Measurements from ENCODE around the gene RNF180.
"Not testable (repeated sequence)": the region's sequence is repeated elsewhere in the genome, so short reads cannot be mapped to it uniquely, and the experiment has no call there.

The RNF180 gene

GRCh38 chr5:64180661-64181343 is 15.2 kb downstream of the RNF180 start:
- DNase-seq = no peak

- no peak for DNase-seq
Measured at GRCh38 chr5:64181440-64181839, 15.8 kb downstream of the RNF180 start.

GRCh38 chr5:64183956-64184355 is 18.3 kb downstream of the RNF180 start:
- no peak for DNase-seq

DNA sequence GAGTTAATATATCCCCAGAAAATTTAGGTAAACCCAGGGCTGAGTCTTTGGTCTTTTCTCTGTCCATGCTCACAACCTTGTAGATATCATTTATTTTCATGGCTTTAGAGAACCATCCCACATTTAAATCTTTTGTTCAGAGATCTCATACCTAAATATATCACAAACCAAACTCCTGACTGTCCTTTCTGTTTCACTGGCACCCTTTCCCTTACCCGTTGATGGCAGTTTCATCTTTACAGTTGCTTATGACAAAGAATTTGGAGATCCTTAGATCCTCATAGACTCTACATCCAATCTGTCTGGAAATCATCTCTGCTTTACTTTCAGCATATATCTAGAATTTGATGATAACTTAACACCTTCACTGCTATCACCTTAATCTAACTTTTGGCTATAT is 19.2 kb downstream of the RNF180 start:
- DNase-seq = no peak

- DNase-seq = no peak
Measured at GRCh38 chr5:64188776-64189175, 23.1 kb downstream of the RNF180 start.

GRCh38 chr5:64190562-64191306 is 25.1 kb downstream of the RNF180 start:
- DNase-seq = no peak

- DNase-seq = no peak
Measured at GRCh38 chr5:64195981-64196380, 30.3 kb downstream of the RNF180 start.

DNA sequence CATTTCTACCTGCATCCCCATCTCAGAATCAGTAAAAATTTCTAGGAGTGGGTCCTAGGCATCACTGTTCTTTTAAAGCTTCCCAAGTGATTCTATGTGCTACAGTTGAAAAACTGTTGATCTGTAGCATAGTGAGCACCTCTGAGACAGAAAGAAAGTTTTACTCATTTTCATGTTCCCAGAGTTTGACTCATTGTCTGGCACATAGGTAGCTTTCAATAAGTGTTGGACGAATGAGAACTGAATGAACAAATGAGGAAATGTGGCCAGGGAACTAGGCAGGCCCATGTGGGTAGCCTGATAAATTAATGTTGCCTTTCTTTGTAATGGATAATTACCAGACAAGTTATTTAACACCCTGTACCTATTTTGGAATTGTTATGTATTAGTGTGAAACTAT is 33.8 kb downstream of the RNF180 start:
- no peak for DNase-seq

- DNase-seq = peak; percentile 44
Measured at GRCh38 chr5:64201996-64202395, 36.4 kb downstream of the RNF180 start.

DNA sequence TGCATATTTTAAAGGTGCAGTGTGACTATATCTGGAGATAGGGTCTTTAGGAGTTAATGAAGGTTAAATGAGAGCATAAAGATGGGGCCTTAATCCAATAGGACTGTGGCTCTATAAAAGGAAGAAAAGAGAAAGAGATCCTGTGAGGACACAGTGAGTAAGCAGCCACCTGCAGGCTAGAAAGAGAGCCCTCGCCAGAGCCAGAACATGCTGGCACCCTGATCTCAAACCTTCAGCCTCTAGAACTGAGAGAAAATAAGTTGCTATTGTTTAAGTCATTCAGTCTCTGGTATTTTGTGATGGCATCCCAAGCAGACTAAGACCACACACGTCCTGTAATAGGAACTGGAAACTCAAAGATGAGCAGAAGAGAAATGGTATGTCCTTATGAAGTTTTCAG is 41.0 kb downstream of the RNF180 start:
- DNase-seq = no peak

DNA sequence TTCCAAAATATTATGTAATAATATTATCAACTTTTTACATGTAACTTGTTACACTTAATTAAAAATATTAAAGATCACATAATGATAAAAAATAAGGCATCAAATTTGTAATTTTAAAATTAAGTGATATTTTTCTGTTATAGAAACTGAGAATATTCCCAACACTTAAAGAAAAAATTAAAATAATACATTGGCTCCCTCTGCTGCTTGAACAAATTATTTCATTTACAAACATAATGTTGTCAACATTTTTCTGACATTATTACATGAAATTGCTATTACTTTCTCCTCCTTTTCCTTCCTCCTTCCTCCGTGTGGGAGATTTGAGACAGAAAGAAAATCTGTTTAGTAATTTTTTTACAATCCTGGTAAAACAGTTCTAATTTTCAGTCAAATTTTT is 42.3 kb downstream of the RNF180 start:
- peak; percentile 20 for DNase-seq

GRCh38 chr5:64209353-64209752 is 43.7 kb downstream of the RNF180 start:
- no peak for DNase-seq

DNA sequence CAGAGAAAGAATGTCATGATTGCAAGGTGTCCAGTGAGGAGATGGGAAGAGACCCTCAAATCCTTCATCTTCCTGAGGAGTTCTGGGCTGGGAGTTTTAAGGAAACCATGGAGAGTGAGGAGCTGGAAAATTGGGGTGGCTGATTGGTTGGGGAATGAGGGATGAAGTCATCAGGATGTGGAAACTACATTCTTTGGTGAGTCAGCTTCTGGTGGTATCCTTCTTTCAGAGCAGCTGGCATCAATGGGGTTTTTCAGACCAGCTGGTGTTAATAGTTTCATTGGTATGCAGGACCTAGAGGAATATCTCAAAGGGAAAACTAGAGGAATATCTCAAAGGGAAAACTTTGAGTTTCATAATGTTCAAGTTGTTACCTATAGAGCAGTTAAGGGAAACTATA is 45.2 kb downstream of the RNF180 start:
- peak; percentile 88 for DNase-seq

DNA sequence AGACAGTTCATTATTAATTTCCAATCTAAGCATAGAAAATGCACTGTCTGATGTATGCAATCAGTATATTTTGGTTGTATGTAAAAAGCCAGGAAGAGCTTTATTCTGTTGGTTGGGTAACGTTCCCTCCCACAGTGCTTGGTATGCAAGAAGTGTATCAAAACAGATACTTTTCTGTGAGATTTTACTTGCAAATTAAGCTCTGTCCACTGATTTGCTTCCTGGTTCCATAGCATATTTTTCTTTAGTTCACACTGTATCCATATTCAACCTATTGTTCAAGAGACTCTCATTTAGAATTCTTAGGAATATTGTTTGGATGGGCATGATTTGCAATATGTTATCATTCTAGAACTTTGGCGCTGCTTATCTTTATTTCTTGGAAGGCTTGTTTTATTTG is 47.4 kb downstream of the RNF180 start:
- DNase-seq = no peak

DNA sequence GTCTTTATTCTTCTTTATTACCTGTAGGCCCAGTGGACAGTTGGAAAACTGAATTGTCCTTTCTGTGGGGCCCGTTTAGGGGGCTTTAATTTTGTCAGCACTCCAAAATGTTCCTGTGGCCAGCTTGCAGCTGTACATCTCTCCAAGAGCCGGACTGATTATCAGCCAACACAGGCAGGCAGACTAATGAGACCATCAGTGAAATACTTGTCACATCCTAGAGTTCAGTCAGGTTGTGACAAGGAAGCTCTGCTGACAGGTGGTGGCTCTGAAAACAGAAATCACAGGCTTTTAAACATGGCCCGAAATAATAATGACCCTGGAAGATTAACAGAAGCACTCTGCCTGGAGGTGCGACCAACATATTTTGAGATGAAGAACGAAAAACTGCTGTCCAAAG is 47.9 kb downstream of the RNF180 start:
- DNase-seq = no peak

- DNase-seq = no peak
Measured at GRCh38 chr5:64214132-64214531, 48.5 kb downstream of the RNF180 start.

- no peak for DNase-seq
Measured at GRCh38 chr5:64221911-64222310, 56.3 kb downstream of the RNF180 start.

DNA sequence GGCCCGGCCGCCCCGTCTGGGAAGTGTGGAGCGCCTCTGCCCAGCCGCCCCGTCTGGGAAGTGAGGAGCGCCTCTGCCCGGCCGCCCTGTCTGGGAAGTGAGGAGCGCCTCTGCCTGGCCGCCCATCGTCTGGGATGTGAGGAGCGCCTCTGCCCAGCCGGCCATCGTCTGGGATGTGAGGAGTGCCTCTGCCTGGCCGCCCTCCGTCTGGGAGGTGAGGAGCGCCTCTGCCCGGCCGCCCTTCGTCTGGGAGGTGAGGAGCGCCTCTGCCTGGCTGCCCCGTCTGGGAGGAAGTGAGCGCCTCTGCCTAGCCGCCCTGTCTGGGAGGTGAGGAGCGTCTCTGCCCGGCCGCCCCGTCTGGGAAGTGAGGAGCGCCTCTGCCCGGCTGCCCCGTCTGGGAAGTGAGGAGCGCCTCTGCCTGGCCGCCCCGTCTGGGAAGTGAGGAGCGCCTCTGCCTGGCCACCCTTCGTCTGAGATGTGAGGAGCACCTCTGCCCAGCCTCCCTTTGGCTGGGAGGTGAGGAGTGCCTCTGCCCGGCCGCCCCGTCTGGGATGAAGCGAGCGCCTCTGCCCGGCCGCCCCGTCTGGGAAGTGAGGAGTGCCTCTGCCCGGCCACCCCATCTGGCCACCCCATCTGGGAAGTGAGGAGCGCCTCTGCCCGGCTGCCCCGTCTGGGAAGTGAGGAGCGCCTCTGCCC is 59.8 kb downstream of the RNF180 start:
- not testable (repeated sequence) for DNase-seq

GRCh38 chr5:64227131-64227537 is 61.5 kb downstream of the RNF180 start:
- not testable (repeated sequence) for DNase-seq

GRCh38 chr5:64229163-64229774 is 63.6 kb downstream of the RNF180 start:
- peak; percentile 30 for DNase-seq

GRCh38 chr5:64260756-64261155 is 95.1 kb downstream of the RNF180 start:
- DNase-seq = no peak

GRCh38 chr5:64269164-64269563 is 103.5 kb downstream of the RNF180 start:
- DNase-seq = no peak

DNA sequence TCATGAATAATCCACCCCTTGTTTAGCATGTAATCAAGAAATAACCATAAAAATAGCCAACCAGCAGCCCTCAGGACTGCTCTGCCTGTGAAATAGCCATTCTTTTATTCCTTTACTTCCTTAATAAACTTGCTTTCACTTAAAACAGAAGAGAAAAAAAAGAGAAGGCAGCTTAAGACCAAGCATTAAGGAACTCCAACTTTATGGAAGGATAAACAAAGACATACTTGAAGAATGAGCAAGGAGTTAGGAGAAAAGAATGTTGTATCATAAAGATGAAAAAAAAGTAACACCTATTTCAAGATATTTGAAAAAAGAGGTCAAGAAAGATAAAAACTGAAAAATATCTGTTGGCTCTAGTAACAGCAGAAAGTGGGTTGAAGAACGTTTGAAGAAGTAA is 107.6 kb downstream of the RNF180 start:
- DNase-seq = no peak

All from fibroblast of skin of right biceps (primary cell).